Dedifferentiated amniotic fluid mesenchymal stem cell (primary cell): ENCODE data around the gene PITPNM2.

ENCODE experiments used
- DNase-seq: peaks from one replicate; pipeline ENCODE4 v3.0.0-alpha.2; 2016; ENCODE audit errors: extremely low spot score

The PITPNM2 gene

DNA sequence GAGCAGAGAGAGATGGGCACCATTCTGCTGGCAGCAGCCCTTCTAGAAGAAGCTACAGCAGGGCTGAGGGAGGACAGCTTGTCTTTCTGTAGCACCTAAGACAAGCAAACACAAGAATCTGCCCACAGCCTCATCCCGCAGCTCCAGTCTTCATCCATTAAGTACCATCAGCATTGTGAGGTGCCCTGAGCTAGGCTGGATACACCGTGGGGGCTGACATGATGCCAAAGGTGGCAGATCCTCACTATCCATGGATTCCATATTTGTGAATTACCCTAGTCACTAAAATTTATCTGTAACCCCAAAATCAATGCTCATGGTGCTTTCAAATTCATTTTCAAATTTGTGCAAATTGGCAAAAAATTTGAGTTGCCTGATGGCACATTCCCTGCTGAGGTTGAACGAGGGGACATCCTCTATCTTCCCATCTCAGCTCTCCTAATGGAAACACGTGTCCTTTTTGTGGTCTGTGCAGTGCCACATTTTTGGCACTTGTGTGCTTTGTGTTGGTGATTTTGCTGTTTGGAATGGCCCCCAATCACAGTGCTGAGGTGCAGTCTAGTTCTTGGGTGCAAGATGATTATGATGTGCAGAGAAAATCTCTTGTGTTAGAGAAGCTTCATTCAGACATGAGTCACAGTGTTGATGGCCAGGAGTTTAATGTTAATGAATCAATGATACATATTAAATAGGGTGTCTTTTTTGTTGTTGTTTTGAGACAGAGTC lies 7.0 kb downstream of the PITPNM2 start:
- DNase-seq: no peak

GRCh38 chr12:123142921-123143735 lies 7.8 kb downstream of the PITPNM2 start:
- DNase-seq: no peak

DNA sequence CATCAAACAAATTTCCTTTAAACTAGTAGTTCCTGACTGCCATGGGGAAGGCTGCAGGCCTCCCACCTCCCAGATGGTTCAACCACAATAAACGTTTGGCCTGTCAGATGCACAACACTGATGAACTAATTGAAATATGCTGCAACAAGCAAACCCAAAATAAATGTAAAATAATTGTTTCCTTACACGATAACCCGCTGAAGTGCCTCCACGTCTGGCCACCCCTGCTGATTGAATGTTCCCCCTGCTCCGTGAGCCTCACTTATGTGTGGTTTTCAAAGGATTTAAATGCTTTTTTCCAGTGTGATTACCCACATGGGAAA lies 8.4 kb downstream of the PITPNM2 start:
- DNase-seq: no peak

GRCh38 chr12:123141615-123142517 lies 9.0 kb downstream of the PITPNM2 start:
- peak; percentile 46 for DNase-seq

GRCh38 chr12:123140676-123141614 lies 9.9 kb downstream of the PITPNM2 start:
- DNase-seq: no peak

DNA sequence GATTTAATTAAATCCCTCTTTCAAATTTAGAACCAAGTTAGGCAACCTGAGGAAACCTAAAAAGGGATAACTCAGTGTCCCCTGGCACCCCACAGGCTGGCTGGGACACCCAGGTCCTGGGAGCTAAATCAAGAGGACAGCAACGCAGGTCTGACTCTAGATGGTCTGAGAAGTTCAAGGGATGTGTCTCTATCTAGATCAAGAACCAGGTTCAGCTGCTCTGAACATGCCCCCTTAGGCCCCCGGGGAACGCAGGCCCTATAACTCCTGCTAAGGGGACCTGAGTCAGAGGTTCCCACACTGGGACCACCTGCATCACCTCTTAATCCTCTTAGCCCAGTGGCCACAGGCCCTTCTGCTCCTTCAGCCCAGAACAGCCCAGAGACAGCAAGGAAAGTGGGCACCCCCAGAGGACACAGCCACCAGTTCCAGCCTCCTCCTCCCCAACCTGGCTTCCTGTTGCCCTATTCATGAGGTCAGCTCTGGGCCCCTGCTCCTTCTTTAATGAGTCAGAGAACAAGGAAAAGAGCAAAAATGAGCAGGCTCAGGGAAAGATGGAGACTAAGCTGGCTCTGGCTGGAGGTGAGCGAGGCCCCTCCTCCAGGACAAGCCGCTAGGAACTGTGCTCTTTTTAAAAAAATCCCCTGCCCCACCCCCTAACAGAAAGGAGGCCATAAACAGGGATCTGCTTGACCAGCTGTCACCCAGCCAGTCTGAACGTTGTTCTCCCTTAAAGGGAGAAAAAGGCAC lies 10.8 kb downstream of the PITPNM2 start:
- DNase-seq: no peak

DNA sequence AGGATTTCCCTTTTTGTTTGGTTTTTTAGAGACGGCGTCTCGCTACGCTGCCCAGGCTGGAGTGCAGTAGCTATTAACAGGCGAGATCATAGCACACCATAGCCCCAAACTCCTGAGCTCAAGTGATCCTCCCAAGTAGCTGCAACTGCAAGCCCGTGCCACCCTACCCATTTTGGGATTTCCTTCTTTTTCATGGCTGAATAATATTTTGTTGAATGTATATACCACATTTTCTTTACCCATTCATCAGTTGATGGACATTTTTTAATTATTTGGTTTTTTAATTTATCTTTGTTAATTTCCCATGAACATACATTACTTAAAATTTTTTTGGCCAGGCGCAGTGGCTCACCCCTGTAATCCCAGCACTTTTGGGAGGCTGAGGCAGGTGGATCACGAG lies 15.2 kb downstream of the PITPNM2 start:
- no peak for DNase-seq

- DNase-seq: no peak
These were observed 16.1 kb downstream of the PITPNM2 start for GRCh38 chr12:123134826-123135225.

DNA sequence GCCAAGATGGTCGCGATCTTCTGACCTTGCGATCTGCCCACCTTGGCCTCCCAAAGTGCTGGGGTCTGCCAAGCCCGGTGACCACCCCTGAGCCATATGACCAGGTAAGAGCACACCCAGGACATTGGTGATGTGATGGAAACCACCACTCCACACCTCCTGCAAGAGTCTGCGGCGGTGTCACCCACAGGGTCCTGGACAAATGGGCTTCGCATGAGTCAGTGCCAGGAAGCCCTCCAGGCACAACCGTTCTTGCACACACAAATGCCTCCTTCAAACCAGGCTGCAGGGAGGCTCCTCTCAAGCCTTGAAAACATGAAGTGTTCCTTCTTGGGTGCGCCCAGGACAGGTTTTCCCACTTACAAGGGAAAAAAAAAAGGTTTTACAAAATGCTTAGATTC lies 16.6 kb downstream of the PITPNM2 start:
- no peak for DNase-seq

DNA sequence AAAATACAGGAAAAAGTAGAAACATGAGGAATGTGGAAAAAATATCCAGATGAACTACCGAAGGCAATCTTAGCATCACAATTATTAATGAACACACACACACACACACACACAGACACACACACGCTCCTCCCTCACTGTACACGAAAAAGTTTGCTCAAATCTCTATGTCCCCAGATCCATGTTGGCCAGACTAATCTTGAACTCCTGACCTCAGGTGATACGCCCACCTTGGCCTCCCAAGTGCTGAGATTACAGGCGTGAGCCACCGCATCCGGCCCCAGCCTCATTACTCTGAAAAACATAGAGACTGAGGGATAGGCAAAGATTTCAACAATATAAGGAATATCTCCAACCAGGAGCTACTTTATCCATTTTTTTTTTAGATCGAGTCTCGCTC lies 17.2 kb downstream of the PITPNM2 start:
- DNase-seq: no peak

GRCh38 chr12:123132951-123133619 lies 17.8 kb downstream of the PITPNM2 start:
- DNase-seq: no peak

- no peak for DNase-seq
These were observed 18.9 kb downstream of the PITPNM2 start for GRCh38 chr12:123131879-123132402.

DNA sequence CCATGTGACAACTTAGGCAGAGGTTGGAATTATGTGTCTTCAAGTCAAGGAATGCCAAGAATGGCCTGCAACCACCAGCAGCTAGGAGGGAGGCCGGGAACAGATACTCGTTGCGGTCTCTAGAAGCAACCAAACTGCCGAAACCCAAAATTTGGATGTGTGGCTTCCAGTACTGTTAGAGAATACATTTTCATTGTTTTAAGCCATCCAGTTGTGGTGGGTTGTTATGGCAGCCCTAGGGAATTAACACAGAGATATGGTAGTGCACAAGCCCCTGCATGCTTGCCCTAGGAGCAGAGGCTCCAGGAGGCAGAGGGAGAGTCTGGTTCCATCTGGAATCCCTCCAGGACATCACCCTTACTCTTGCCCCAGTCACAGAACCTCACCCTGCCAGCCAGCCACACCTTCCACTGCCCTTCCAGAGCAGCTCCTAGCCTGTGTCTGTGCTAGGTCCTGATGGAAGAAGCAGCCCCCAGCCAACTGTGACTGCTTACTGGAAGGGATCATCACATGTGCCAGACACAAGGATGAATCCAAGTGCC lies 19.5 kb downstream of the PITPNM2 start:
- DNase-seq: no peak

DNA sequence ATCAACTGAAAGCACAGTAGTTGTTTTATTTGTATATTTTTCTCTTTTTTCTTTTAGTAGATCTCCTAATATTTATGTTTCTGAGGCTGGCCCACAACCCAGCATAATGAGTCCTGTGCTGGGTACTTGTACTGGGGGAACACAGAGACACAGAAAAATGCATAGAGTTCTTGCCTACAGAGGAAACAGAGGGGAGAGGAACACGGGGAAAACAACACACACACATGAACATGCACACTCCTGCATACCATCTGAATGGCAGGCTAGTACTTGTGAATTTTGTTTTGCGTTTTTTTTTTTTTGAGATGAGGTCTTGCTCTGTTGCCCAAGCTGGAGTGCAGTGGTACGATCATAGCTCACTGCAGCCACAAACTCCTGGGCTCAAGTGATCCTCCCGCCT lies 21.3 kb downstream of the PITPNM2 start:
- DNase-seq: no peak

DNA sequence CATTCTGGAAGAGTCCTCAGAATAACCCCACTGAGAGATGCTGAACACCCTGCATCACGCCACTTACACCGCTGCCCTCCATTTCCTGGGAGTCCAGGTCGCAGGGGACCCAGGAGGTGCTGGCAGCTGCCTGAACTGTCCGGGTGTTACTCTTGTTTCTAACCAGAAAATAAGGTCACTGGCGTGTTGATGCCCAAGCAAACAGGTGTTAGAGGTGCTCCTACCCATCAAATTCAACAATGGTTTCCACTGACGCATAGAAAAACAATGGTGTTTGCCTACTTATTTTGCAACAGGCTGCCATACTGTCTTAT lies 23.8 kb downstream of the PITPNM2 start:
- no peak for DNase-seq

DNA sequence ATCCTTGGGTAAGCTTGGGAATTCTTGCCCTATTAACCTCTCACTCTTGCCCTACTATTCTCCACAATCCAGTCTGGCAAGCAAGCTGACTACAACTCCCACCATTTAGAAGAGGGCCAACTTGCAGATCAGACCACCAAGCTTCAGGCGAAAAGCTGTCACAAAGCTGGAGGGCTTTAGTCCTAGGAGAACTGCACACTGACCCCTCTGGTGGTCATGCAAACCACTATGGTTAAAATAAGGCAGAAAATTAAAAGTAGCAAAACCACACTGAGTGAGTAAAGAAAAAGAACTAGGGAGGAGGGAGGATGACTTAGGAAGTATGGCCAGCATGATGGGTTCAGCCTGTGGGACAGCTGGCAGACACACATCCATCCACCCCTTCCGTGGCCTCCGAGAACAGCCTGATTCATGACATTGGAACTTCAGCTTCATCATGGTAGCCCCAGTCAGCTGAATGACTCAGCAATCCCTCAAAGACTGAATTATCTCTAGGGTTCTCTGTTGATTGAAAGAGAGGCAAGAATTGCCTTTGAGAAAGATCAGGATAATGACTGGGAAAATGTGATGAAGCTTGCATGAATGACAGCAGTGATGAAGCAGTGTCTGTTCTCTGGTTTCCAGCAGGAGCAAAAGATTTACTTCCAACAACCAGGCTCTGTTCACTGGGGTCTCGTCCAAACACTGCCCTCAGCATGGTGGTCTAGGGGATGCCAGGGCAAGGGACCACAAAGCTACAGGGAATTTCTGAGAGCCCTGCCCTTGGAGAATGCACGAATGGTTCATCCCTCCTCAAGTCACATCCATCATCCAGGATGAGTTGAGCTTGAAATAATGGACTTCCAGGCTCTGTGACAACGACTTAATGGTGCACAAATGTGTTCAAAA lies 24.4 kb downstream of the PITPNM2 start:
- DNase-seq: peak; percentile 97

DNA sequence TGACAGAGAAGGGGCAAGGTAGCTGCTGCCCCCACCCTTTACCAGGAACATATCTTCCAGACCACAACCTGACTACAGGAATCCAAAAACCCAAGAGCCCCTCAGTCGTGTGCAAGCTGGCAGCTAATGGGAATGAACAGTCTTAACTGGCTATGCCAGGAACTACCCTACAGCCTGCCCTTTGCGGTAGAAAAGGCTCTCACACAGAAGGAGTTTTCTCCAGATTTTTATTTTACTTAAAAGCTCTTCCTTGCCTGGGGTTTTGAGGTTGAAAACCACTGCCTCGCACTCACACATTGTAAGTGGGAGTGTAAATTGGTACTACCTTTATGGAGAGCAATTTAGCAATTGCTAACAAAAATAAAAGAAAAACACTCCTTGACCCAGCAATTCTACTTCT lies 28.3 kb downstream of the PITPNM2 start:
- DNase-seq: no peak

DNA sequence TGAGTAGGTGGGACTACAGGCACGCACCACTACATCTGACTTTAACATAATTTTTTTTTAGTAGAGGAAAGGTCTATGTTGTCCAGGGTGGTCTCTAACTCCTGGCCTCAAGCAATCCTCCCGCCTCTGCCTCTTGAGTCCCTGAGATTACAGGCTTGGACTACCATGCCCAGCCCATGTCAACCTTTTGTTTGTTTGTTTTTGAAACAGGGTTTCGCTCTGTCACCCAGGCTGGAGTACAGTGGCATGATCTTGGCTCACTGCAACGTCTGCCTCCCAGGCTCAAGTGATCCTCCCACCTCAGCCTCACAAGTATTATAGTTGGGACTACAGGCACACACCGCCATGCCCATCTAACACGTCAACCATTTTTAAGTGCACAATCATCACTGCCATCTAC lies 29.2 kb downstream of the PITPNM2 start:
- no peak for DNase-seq
